Sigmoid colon (tissue), 7 donors: ENCODE results near the gene CTIF. TPM values are rescaled to one million over a fixed set of nuclear protein-coding genes. Genes with fewer than 3 reads are reported as not detected.

Experiments used
- DNase-seq: peaks from one replicate; pipeline ENCODE4 v3.0.0-alpha.2; 2019
- H3K27ac ChIP-seq, 4 donors: fragments of 200-600 bp; sonication (generic); one replicate each; pipeline ENCODE4 v1.5.1; 2016 to 2019; ENCODE audit warnings: mild to moderate bottlenecking in 1 of 4
- H3K27me3 ChIP-seq, 3 donors: fragments of 200-600 bp; sonication (generic); one replicate each; pipeline ENCODE4 v1.5.1; 2019; ENCODE audit warnings: mild to moderate bottlenecking in 1 of 3
- H3K36me3 ChIP-seq, 4 donors: fragments of 200-600 bp; sonication (generic); one replicate each; pipeline ENCODE4 v1.5.1; 2016 to 2019
- H3K4me1 ChIP-seq, 4 donors: fragments of 200-600 bp; sonication (generic); one replicate each; pipeline ENCODE4 v1.5.1; 2017 to 2019
- H3K4me3 ChIP-seq, 4 donors: fragments of 200-600 bp; sonication (generic); one replicate each; pipeline ENCODE4 v1.5.1; 2017 to 2019; ENCODE audit warnings: mild to moderate bottlenecking in 2 of 4, moderate library complexity in 1 of 4
- H3K9me3 ChIP-seq, 4 donors: fragments of 200-600 bp in 3 of 4; sonication (generic) in 3 of 4; one replicate each; pipeline versions ENCODE4 v1.5.1 to v1.6.1; 2013 to 2019
- EP300 ChIP-seq, 4 donors: sonication (generic); formaldehyde crosslinking; IDR thresholded peaks; one replicate each; pipeline ENCODE4 v1.6.1; 2017; ENCODE audit warnings: antibody characterized with exemption in 4 of 4
- POLR2A ChIP-seq, 2 donors: fragments of 450-650 bp; IDR thresholded peaks; one replicate each; pipeline ENCODE4 v1.6.1; 2016; ENCODE audit warnings: antibody characterized with exemption in 2 of 2, mild to moderate bottlenecking in 2 of 2, moderate library complexity in 2 of 2
- POLR2AphosphoS5 ChIP-seq, 4 donors: sonication (generic); formaldehyde crosslinking; IDR thresholded peaks; one replicate each; pipeline ENCODE4 v1.6.1; 2017; ENCODE audit warnings: antibody characterized with exemption in 4 of 4
- WGBS, 2 donors: extraction: QIAGEN DNeasy Blood & Tissue Kit; methylation state at CpG; one replicate each; pipeline ENCODE4 v1.1.7; 2013; 5-methylcytosine and 5-hydroxymethylcytosine counted together
- intact Hi-C: fragments of 100-400 bp; cut with DNase I; formaldehyde crosslinking; loops from one replicate; pipeline ENCODE4 v1.15.1; 2023
- polyA plus RNA-seq, 3 donors: library from polyadenylated mRNA; stranded (reverse); fragments of 200-250 nt; gene quantifications; one replicate each; pipeline ENCODE4 v1.2.3, GENCODE V29; 2013
- total RNA-seq, 4 donors: library from RNA; depleted of rRNA; stranded (reverse); fragments of >200 nt; gene quantifications; one replicate each; pipeline ENCODE4 v1.1.0, GENCODE V29; 2016
- TF ChIP-seq, protein P1 (sequence below), 4 experiments: fragments of 450-650 bp in 3 of 4; fragments of 200-600 bp in 1 of 4; IDR thresholded peaks; one replicate each; pipeline ENCODE4 v1.5.1; 2016 to 2019; ENCODE audit warnings: antibody characterized with exemption in 4 of 4, mild to moderate bottlenecking in 3 of 4, moderate library complexity in 2 of 4
- donor health status: healthy with polysubstance abuse.
- donor health status: Bipolar disorder and iron deficiency.
- donor health status: healthy.

CTIF gene
- total and polyA plus RNA-seq, 7 donors: 3.6 to 65.9 (median 22.5) TPM

DNA sequence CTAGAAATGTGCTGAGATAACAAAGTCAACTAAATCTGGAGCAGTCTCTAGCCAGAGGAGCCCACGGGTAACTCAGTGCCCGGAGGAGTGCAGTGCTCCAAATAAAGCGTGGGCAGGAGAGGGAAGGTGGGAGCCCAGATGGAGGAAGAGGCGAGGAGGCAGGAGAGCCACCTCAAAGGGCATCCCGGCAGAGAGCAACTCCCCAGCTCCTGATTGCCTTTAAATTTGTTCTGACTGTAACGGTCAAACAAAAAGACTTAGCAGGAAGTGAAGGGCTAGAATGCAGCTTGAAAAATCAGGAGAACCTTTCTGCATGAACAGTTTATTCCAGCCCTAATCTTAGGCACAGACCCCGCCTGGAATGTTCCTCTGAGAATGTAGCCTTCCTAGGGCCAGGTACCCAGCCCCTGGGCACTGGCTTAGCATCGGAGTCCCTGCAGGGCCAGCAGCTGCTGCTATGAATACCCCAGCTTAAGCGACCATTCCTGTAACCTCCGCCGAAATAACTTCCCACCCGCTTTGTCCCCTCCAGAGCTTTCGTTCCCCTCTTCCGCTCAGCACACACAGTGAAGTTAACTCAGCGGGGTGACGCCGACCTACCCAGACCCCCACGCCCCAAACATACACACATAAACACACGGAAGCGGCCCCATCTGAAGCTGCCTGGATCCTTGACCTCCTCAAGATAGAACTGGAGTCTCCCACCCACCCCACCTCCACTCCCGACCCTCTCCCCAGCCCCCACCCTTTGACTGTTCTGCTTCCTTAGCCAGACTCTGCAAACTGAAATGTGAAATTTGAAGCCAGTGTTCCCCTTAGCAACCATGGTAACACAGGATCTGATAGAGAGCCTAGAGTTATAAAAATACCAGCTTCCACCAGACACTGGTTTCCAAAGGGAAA, 288.7 kb downstream of the CTIF start:
- H3K27me3 ChIP-seq: no peaks in the 10 kb centered on the region
- intact Hi-C loops: loop anchor here (5.0 kb wide), 2 partner anchors 50 to 125 kb away; partner anchors contain the start of gene SMAD7
- no peak for TF ChIP-seq EP300 (IDR thresholded peaks at IDR 0.05)
- TF ChIP-seq, protein P1, sequence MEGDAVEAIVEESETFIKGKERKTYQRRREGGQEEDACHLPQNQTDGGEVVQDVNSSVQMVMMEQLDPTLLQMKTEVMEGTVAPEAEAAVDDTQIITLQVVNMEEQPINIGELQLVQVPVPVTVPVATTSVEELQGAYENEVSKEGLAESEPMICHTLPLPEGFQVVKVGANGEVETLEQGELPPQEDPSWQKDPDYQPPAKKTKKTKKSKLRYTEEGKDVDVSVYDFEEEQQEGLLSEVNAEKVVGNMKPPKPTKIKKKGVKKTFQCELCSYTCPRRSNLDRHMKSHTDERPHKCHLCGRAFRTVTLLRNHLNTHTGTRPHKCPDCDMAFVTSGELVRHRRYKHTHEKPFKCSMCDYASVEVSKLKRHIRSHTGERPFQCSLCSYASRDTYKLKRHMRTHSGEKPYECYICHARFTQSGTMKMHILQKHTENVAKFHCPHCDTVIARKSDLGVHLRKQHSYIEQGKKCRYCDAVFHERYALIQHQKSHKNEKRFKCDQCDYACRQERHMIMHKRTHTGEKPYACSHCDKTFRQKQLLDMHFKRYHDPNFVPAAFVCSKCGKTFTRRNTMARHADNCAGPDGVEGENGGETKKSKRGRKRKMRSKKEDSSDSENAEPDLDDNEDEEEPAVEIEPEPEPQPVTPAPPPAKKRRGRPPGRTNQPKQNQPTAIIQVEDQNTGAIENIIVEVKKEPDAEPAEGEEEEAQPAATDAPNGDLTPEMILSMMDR (IDR thresholded peaks at IDR 0.05): no peak
- no peak for TF ChIP-seq POLR2AphosphoS5 (IDR thresholded peaks at IDR 0.05)
- H3K27ac ChIP-seq: peak overlapping the region; percentile 29 to 77 (median 57)
- peak; percentile 61 for DNase-seq
- peaks cover 0 to 50% (median 33%) of the 10 kb centered on the region in 4 donors for H3K4me1 ChIP-seq
- H3K36me3 ChIP-seq: no peaks in the 10 kb centered on the region
- no peaks in the 10 kb centered on the region for H3K9me3 ChIP-seq
- 26 to 42% methylated on average over 21 of the region's 21 CpGs for WGBS, 2 donors
- H3K4me3 ChIP-seq: peak overlapping the region in 3 of 4 donors; percentile 2 to 13 (median 9)

DNA sequence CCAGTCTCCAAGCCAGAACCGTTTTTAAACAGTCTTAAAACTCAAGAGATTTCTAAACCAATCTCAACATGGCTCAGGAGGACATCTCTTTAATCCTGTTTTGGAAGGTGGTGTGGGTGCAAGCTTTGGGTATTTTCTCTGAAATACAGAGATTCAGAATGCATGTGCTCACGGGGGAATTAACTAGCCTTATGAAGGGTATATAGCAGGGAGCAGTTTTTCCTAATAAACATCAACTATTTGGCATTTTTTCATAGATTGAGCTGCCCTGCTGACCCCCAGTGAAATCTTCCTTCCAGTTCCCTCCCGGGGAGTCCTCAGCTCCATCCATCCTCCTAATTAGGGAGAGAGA, 289.3 kb downstream of the CTIF start:
- no peaks in the 10 kb centered on the region for H3K9me3 ChIP-seq
- peak overlapping the region; percentile 29 to 77 (median 57) for H3K27ac ChIP-seq
- no peaks in the 10 kb centered on the region for H3K27me3 ChIP-seq
- H3K36me3 ChIP-seq: no peaks in the 10 kb centered on the region
- intact Hi-C loops: loop anchor here (5.0 kb wide), 2 partner anchors 51 to 124 kb away; partner anchors contain the start of gene SMAD7
- DNase-seq: no peak
- peak overlapping the region in 2 of 4 donors; percentile 2 to 13 for H3K4me3 ChIP-seq
- TF ChIP-seq, protein P1 (IDR thresholded peaks at IDR 0.05): no peak
- TF ChIP-seq EP300 (IDR thresholded peaks at IDR 0.05) (no peak), POLR2A (IDR thresholded peaks at IDR 0.05) (no peak), POLR2AphosphoS5 (IDR thresholded peaks at IDR 0.05) (no peak)
- peaks cover 0 to 55% (median 33%) of the 10 kb centered on the region in 4 donors for H3K4me1 ChIP-seq
- 45 to 51% methylated on average over 3 of the region's 3 CpGs for WGBS, 2 donors

DNA sequence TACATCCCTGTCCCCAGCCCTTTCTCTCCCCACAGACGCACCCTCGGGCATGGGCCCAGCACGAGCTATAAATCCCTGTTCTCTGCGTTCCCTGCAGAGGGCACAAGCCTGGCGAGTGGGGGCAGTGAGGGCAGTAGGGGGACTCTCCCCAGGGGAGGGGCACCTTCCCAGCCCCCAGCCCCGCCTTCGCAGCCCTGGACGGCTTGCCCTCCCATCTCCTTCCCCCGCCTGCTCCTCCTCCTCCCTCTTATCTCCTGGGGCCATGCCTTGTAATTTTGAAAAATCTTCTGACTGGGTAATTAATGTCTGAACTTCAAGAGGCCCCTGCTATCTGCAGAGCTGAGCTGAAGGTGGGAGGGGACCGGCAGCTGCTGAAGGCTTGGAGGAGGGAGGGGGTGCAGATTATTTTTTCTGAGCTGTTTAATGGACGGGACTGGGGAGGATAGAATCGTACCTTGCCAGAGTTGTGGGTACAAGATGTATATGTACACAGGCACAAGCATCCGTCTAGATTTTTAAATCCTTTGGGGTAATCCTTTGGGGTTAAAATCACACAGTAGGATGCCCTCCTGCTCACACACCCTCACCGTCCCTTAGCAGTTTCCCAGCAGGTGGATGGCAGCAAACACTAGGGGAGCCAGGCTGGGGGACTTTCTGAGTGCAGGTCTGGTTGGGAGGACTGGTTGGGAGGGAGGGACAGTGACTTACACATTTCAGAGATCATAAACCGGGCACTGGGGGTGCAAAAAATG, 290.0 kb downstream of the CTIF start:
- Histone ChIP-seq H3K4me1 (peaks cover 0 to 61% (median 34%) of the 10 kb centered on the region in 4 donors), H3K27me3 (no peaks in the 10 kb centered on the region), H3K27ac (peak overlapping the region; percentile 29 to 77 (median 57)), H3K9me3 (no peaks in the 10 kb centered on the region), H3K36me3 (no peaks in the 10 kb centered on the region), H3K4me3 (no peak overlapping the region)
- TF ChIP-seq EP300 (IDR thresholded peaks at IDR 0.05) (no peak), POLR2A (IDR thresholded peaks at IDR 0.05) (no peak), POLR2AphosphoS5 (IDR thresholded peaks at IDR 0.05) (no peak)
- TF ChIP-seq, protein P1 (IDR thresholded peaks at IDR 0.05): no peak
- intact Hi-C loops: loop anchor here (5.0 kb wide), 2 partner anchors 52 to 123 kb away; partner anchors contain the start of gene SMAD7
- peak; percentile 67 for DNase-seq
- WGBS, 2 donors: 47 to 59% methylated on average over 15 of the region's 15 CpGs

DNA sequence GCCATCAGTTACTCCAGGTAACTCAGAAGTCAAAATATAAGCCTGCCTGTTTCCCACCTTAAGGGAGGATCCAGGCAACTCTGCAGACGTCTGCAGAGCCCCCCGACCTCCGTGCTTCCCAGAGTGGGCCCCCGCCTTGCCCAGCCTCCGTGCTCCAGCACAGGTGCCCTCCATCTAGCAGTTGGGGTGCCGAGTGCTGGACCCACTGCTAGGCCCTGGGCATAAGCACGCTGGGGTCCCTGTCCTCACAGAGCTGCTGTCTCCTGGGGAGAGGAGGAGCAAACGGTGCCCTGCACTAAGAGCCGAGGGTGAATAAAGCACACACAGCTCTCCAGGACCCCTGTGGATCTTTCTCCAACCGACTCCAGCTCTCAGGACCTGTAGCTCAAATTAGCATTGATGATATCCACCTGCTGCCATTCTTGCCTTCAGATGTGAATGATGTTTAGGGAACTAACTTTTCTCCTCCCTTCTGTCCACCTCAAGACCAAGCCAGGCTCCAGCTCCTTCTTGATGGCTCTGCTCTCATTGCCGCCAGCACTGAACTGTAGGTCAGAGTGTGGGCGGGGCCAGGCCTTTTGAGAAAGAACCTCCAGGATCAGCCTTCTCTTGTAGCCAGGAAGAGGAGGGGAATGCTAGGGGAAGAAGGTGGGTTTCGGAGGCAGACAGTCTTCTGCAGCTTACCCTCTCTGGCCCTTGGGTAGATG, 290.8 kb downstream of the CTIF start:
- intact Hi-C loops: loop anchor here (5.0 kb wide), 2 partner anchors 52 to 123 kb away; partner anchors contain the start of gene SMAD7
- Histone ChIP-seq H3K4me3 (no peak overlapping the region), H3K27ac (peak overlapping the region in 1 of 4 donors; percentile 77), H3K9me3 (no peaks in the 10 kb centered on the region), H3K36me3 (no peaks in the 10 kb centered on the region), H3K27me3 (no peaks in the 10 kb centered on the region), H3K4me1 (peaks cover 0 to 63% (median 35%) of the 10 kb centered on the region in 4 donors)
- peak; percentile 61 for DNase-seq
- 90 to 93% methylated on average over 13 of the region's 13 CpGs for WGBS, 2 donors
- TF ChIP-seq POLR2A (IDR thresholded peaks at IDR 0.05): no peak
- no peak for TF ChIP-seq POLR2AphosphoS5 (IDR thresholded peaks at IDR 0.05)
- no peak for TF ChIP-seq EP300 (IDR thresholded peaks at IDR 0.05)
- TF ChIP-seq, protein P1 (IDR thresholded peaks at IDR 0.05): no peak
